HepG2 (cell line): ENCODE measurements around the gene PXMP4. TPM values are rescaled to one million over a fixed set of nuclear protein-coding genes. Genes with fewer than 3 reads are reported as not detected.

Experiments
- ATAC-seq: fragments of 200-7000 bp; cut with Tn5 transposase; 3 replicates; pipeline ENCODE4 v1.9.1; 2020; ENCODE audit warnings: mild to moderate bottlenecking, moderate library complexity
- BruUV-seq: library from RNA; stranded (reverse); fragments of 400-500 nt; replicated peaks from 2 replicates; lab custom pipeline; 2021; lab: Mats Ljungman, UMichigan
- CTCF ChIA-PET: fragments of 300-600 bp; formaldehyde crosslinking; extraction: SDS; loops from one replicate; lab custom pipeline; 2021; ENCODE audit warnings: low total read pairs, inconsistent platforms, low intra/inter-chr PET ratio; lab: Yijun Ruan, JAX
- POLR2A ChIA-PET: fragments of 350-600 bp; sonication (Branson Sonifier 250); formaldehyde crosslinking; loops from one replicate; lab custom pipeline; 2020; ENCODE audit warnings: antibody characterized with exemption, inconsistent platforms; lab: Yijun Ruan, JAX
- DNase-seq: peaks from one replicate; pipeline ENCODE4 v3.0.0-alpha.2; 2015; ENCODE audit warnings: low spot score
- FAIRE-seq: peaks from 3 replicates; lab custom pipeline; 2011; peaks lifted over from hg19 to GRCh38; lab: Jason Lieb, UNC
- H2AFZ ChIP-seq: one replicate; pipeline ENCODE4 v1.6.1; 2011; ENCODE audit warnings: low read length, inconsistent platforms
- H3K27ac ChIP-seq: fragments of 300-600 bp; 3 replicates; pipeline ENCODE4 v1.8.0; 2011; ENCODE audit warnings: mixed run types, mild to moderate bottlenecking, mixed read lengths, low read length, inconsistent platforms; ENCODE audit not compliant: insufficient read depth; ENCODE audit errors: extremely low read length
- H3K27me3 ChIP-seq, 2 experiments: fragments of 200-600 bp in 1 of 2; 2 replicates in 1 of 2; 3 replicates in 1 of 2; pipeline versions ENCODE4 v1.6.0 to v1.8.0; 2011; ENCODE audit warnings: low read length in 2 of 2, mild to moderate bottlenecking in 2 of 2, moderate library complexity in 2 of 2, inconsistent platforms in 1 of 2; ENCODE audit not compliant: insufficient read depth in 2 of 2, control insufficient read depth in 1 of 2
- H3K36me3 ChIP-seq, 2 experiments: fragments of 200-600 bp in 1 of 2; replicated peaks in 1 of 2; 2 replicates in 1 of 2; 3 replicates in 1 of 2; pipeline versions ENCODE4 v1.5.1 to v1.8.0; 2011; ENCODE audit warnings: low read length in 2 of 2, inconsistent platforms in 1 of 2; ENCODE audit not compliant: insufficient read depth in 2 of 2, control insufficient read depth in 1 of 2
- H3K4me1 ChIP-seq: 2 replicates; pipeline ENCODE4 v1.5.1; 2012; ENCODE audit warnings: low read length, inconsistent platforms; ENCODE audit not compliant: insufficient read depth
- H3K4me2 ChIP-seq: 2 replicates; pipeline ENCODE4 v1.6.0; 2011; ENCODE audit warnings: low read depth, low read length, inconsistent platforms
- H3K4me3 ChIP-seq, 3 experiments: fragments of 200-600 bp in 1 of 3; sonication (generic), shearing (Covaris generic) in 1 of 3; replicated peaks in 1 of 3; 2 replicates each; pipeline ENCODE4 v1.5.1; 2011 to 2016; ENCODE audit warnings: low read length in 3 of 3, inconsistent platforms in 2 of 3, low read depth in 2 of 3, mild to moderate bottlenecking in 2 of 3, control low read depth in 1 of 3, mixed read lengths in 1 of 3; ENCODE audit not compliant: insufficient read depth in 1 of 3
- H3K79me2 ChIP-seq: one replicate; pipeline ENCODE4 v1.6.1; 2011; ENCODE audit warnings: low read length, inconsistent platforms; ENCODE audit not compliant: insufficient read depth
- H3K9ac ChIP-seq: 2 replicates; pipeline ENCODE4 v1.6.0; 2011; ENCODE audit warnings: mild to moderate bottlenecking, low read depth, low read length, inconsistent platforms; ENCODE audit not compliant: insufficient read depth
- H3K9me3 ChIP-seq: 2 replicates; pipeline ENCODE4 v1.5.1; 2012; ENCODE audit warnings: mild to moderate bottlenecking, low read length
- H4K20me1 ChIP-seq: 2 replicates; pipeline ENCODE4 v1.6.0; 2011; ENCODE audit warnings: inconsistent platforms, mild to moderate bottlenecking, low read length, moderate library complexity; ENCODE audit not compliant: insufficient read depth
- CERS6 ChIP-seq: sonication (generic); formaldehyde crosslinking; IDR thresholded peaks from 2 replicates; pipeline ENCODE4 v1.5.0; 2020; ENCODE audit warnings: missing genetic modification reagents
- DR1 ChIP-seq: sonication (generic); formaldehyde crosslinking; IDR thresholded peaks from 2 replicates; pipeline ENCODE4 v1.8.0; 2021; ENCODE audit warnings: mild to moderate bottlenecking, missing genetic modification reagents, inconsistent platforms
- MBNL3 ChIP-seq: fragments of 250-450 bp; sonication (Bioruptor Pico); conservative IDR thresholded peaks from 2 replicates; pipeline ENCODE4 v1.8.0; 2022; ENCODE audit warnings: mild to moderate bottlenecking, inconsistent platforms
- MIXL1 ChIP-seq: IDR thresholded peaks from 2 replicates; pipeline ENCODE4 v1.6.1; 2016
- MLX ChIP-seq: IDR thresholded peaks from 2 replicates; pipeline ENCODE4 v1.6.1; 2016
- ONECUT2 ChIP-seq: sonication (generic); formaldehyde crosslinking; IDR thresholded peaks from 2 replicates; pipeline ENCODE4 v1.4.0; 2020; ENCODE audit warnings: missing genetic modification reagents
- POLR2AphosphoS5 ChIP-seq: IDR thresholded peaks from 2 replicates; pipeline ENCODE4 v1.6.1; 2012; ENCODE audit warnings: low read depth, low read length
- PTBP1 ChIP-seq: fragments of 200-400 bp; formaldehyde crosslinking; IDR thresholded peaks from 2 replicates; pipeline ENCODE4 v1.6.1; 2018; ENCODE audit warnings: low read length, low read depth; ENCODE audit not compliant: poor library complexity, severe bottlenecking
- SCMH1 ChIP-seq: sonication (generic); formaldehyde crosslinking; IDR thresholded peaks from 2 replicates; pipeline ENCODE4 v1.9.0; 2021; ENCODE audit warnings: missing genetic modification reagents, mild to moderate bottlenecking, borderline replicate concordance
- ZEB1 ChIP-seq: IDR thresholded peaks from 2 replicates; pipeline ENCODE4 v1.6.1; 2012; ENCODE audit warnings: mild to moderate bottlenecking, low read depth, inconsistent platforms; ENCODE audit not compliant: insufficient replicate concordance
- ZFP36 ChIP-seq: fragments of 150-350 bp; IDR thresholded peaks from 2 replicates; pipeline ENCODE4 v1.6.1; 2018; ENCODE audit warnings: borderline replicate concordance, low read length, low read depth; ENCODE audit not compliant: partially characterized antibody
- ZKSCAN5 ChIP-seq: sonication (generic); formaldehyde crosslinking; IDR thresholded peaks from 2 replicates; pipeline ENCODE4 v1.5.1; 2020; ENCODE audit warnings: mild to moderate bottlenecking, missing genetic modification reagents
- ZNF101 ChIP-seq: sonication (generic); formaldehyde crosslinking; IDR thresholded peaks from 2 replicates; pipeline ENCODE4 v1.4.0; 2020; ENCODE audit warnings: mild to moderate bottlenecking, low read depth, missing genetic modification reagents, borderline replicate concordance
- ZNF232 ChIP-seq: sonication (generic); formaldehyde crosslinking; IDR thresholded peaks from 2 replicates; pipeline ENCODE4 v1.4.0; 2020; ENCODE audit warnings: missing genetic modification reagents, borderline replicate concordance
- ZNF24 ChIP-seq: fragments of 450-650 bp; IDR thresholded peaks from 2 replicates; pipeline ENCODE4 v1.6.1; 2017; ENCODE audit warnings: antibody characterized with exemption, mild to moderate bottlenecking
- ZNF451 ChIP-seq: sonication (generic); formaldehyde crosslinking; IDR thresholded peaks from 2 replicates; pipeline ENCODE4 v1.5.0; 2020; ENCODE audit warnings: mild to moderate bottlenecking, missing genetic modification reagents
- ZNF501 ChIP-seq: sonication (generic); formaldehyde crosslinking; IDR thresholded peaks from 2 replicates; pipeline ENCODE4 v1.5.1; 2020; ENCODE audit warnings: mild to moderate bottlenecking, moderate library complexity, missing genetic modification reagents
- ZNF598 ChIP-seq: sonication (generic); formaldehyde crosslinking; IDR thresholded peaks from 2 replicates; pipeline ENCODE4 v1.5.1; 2020; ENCODE audit warnings: mild to moderate bottlenecking, missing genetic modification reagents, borderline replicate concordance
- ZNF816 ChIP-seq: sonication (generic); formaldehyde crosslinking; IDR thresholded peaks from 2 replicates; pipeline ENCODE4 v1.8.0; 2022; ENCODE audit warnings: missing genetic modification reagents, mild to moderate bottlenecking, borderline replicate concordance
- ZSCAN9 ChIP-seq: IDR thresholded peaks from 2 replicates; pipeline ENCODE4 v1.6.1; 2016; ENCODE audit warnings: borderline replicate concordance
- WGBS: methylation state at CpG from one replicate; pipeline ENCODE4 v1.1.6; 2017; ENCODE audit warnings: low lambda C conversion rate; 5-methylcytosine and 5-hydroxymethylcytosine counted together
- in situ Hi-C: cut with HindIII; loops from 2 replicates; pipeline ENCODE4 v1.10.0; 2017; ENCODE audit warnings: low pct_unique_long_range_greater_than_20kb; ENCODE audit not compliant: extremely low pct_ligation_motif_present
- intact Hi-C: fragments of 100-400 bp; cut with micrococcal nuclease; formaldehyde crosslinking; loops from one replicate; pipeline ENCODE4 v1.10.0; 2022; ENCODE audit not compliant: unreplicated experiment
- polyA plus RNA-seq, 8 experiments: library from polyadenylated mRNA; depleted of rRNA in 3 of 8; stranded (reverse) in 7 of 8; unstranded in 1 of 8; fragments of >200 nt; fragmentation: Illumina TruSeq in 4 of 8; extraction: Trizol in 4 of 8; gene quantifications; 2 replicates each; pipeline versions ENCODE4 v1.2.1 to v1.2.3, GENCODE V29; 2011 to 2016; ENCODE audit warnings: low read depth in 4 of 8, missing spikeins in 1 of 8, mixed read lengths in 1 of 8; ENCODE audit not compliant: insufficient read depth in 1 of 8
- total RNA-seq, 5 experiments: library from RNA; depleted of rRNA; stranded (reverse); fragments of >200 nt; fragmentation: Illumina TruSeq; extraction: Trizol; gene quantifications; 2 replicates each; pipeline ENCODE4 v1.2.3, GENCODE V29; 2016; ENCODE audit warnings: low read depth in 1 of 5

Gene PXMP4
- total and polyA plus RNA-seq, 2 of the 13 experiments (the other 11 are each of a cell fraction or from before 2014, with no cell fraction given) = not detected

- no peak overlapping the region for H2AFZ ChIP-seq
- H3K9ac ChIP-seq = no peak overlapping the region
- no peaks in the 10 kb centered on the region for H4K20me1 ChIP-seq
- DNase-seq = no peak
- no peak overlapping the region for H3K4me3 ChIP-seq
- H3K9me3 ChIP-seq = no peaks in the 10 kb centered on the region
- intact Hi-C loops = no loop called here
- H3K27me3 ChIP-seq = no peaks in the 10 kb centered on the region
- no peak overlapping the region for H3K4me2 ChIP-seq
- FAIRE-seq = no peak
- BruUV-seq = no TSS peak
- 87% methylated on average over 4 of the region's 4 CpGs for WGBS
- in situ Hi-C loops = no loop called here
- CTCF ChIA-PET = no interaction called here
- no peak for TF ChIP-seq ONECUT2
- no peak for TF ChIP-seq ZNF24
- no peak for TF ChIP-seq PTBP1
- no peak for TF ChIP-seq MIXL1 (CRISPR knock-in tag)
- TF ChIP-seq ZNF232 (CRISPR knock-in tag) = no peak
- TF ChIP-seq DR1 (CRISPR knock-in tag) = no peak
- no peak for TF ChIP-seq SCMH1
- no peak for TF ChIP-seq ZKSCAN5 (CRISPR knock-in tag)
- no peak for TF ChIP-seq ZEB1
- no peak for TF ChIP-seq MBNL3 (CRISPR knock-in tag)
- TF ChIP-seq, all 625 proteins: peak for 0
- no peaks in the 10 kb centered on the region for H3K79me2 ChIP-seq
- POLR2A ChIA-PET = no interaction called here
- 0 out of 5 replicates have a peak, but pooled peaks cover 0 to 3% of the 10 kb centered on the region in 2 experiments for H3K36me3 ChIP-seq
- ATAC-seq = no peak
- no peaks in the 10 kb centered on the region for H3K4me1 ChIP-seq
- no peak overlapping the region for H3K27ac ChIP-seq
Observed at GRCh38 chr20:33769043-33769442, 48.9 kb upstream of the PXMP4 start.

GRCh38 chr20:33767777-33768138, 47.6 kb upstream of the PXMP4 start:
- Histone ChIP-seq H3K79me2 (no peaks in the 10 kb centered on the region), H3K4me2 (no peak overlapping the region), H3K4me3 (no peak overlapping the region), H3K27ac (no peak overlapping the region), H2AFZ (no peak overlapping the region), H3K27me3 (no peaks in the 10 kb centered on the region), H4K20me1 (no peaks in the 10 kb centered on the region), H3K9ac (no peak overlapping the region), H3K4me1 (no peaks in the 10 kb centered on the region), H3K36me3 (0 out of 5 replicates have a peak, but pooled peaks cover 0 to 3% of the 10 kb centered on the region in 2 experiments), H3K9me3 (no peaks in the 10 kb centered on the region)
- BruUV-seq = no TSS peak
- no peak for DNase-seq
- FAIRE-seq = no peak
- WGBS = 95% methylated on average over 2 of the region's 2 CpGs
- in situ Hi-C loops (no loop called here), intact Hi-C loops (no loop called here)
- ChIA-PET CTCF (no interaction called here), POLR2A (no interaction called here)
- ATAC-seq = no peak
- TF ChIP-seq POLR2AphosphoS5 (no peak), ZFP36 (no peak), ZNF451 (CRISPR knock-in tag) (no peak), ZNF501 (CRISPR knock-in tag) (no peak), ZNF101 (CRISPR knock-in tag) (no peak), CERS6 (CRISPR knock-in tag) (no peak), ZSCAN9 (CRISPR knock-in tag) (no peak), MLX (no peak), ZNF816 (no peak), ZNF598 (CRISPR knock-in tag) (no peak)
